SK-N-SH (cell line): ENCODE measurements around the gene ZHX3. TPM values are rescaled to one million over a fixed set of nuclear protein-coding genes. Genes with fewer than 3 reads are reported as not detected.

Source experiments
- CTCF ChIA-PET: fragments of 300-600, 350-600 bp; formaldehyde crosslinking; extraction: SDS; loops from one replicate; lab custom pipeline; 2021; lab: Yijun Ruan, JAX
- POLR2A ChIA-PET: fragments of 350-600 bp; sonication (Branson Sonifier 250); formaldehyde crosslinking; extraction: SDS; loops from one replicate; lab custom pipeline; 2020; ENCODE audit warnings: antibody characterized with exemption, inconsistent platforms; lab: Yijun Ruan, JAX
- DNase-seq: peaks from one replicate; pipeline ENCODE4 v3.0.0; 2012
- H2AFZ ChIP-seq: fragments of 200-600 bp; sonication (generic); 2 replicates; pipeline ENCODE4 v1.8.1; 2016; ENCODE audit warnings: antibody characterized with exemption, mild to moderate bottlenecking, low read depth
- H3F3A ChIP-seq: fragments of 200-600 bp; sonication (generic); replicated peaks from 2 replicates; pipeline ENCODE3; 2016; ENCODE audit warnings: antibody characterized with exemption, mild to moderate bottlenecking; ENCODE audit not compliant: insufficient read depth
- H3K27ac ChIP-seq, 2 experiments: fragments of 200-500 bp in 1 of 2; fragments of 200-600 bp in 1 of 2; sonication (Bioruptor generic) in 1 of 2; sonication (generic), shearing (Covaris generic) in 1 of 2; 2 replicates each; pipeline versions ENCODE4 v1.5.1 to v1.6.1; 2014 to 2016; ENCODE audit warnings: low read depth in 2 of 2, inconsistent platforms in 1 of 2, low read length in 1 of 2, mild to moderate bottlenecking in 1 of 2, mixed read lengths in 1 of 2
- H3K27me3 ChIP-seq: fragments of 200-600 bp; sonication (generic), shearing (Covaris generic); 2 replicates; pipeline ENCODE4 v1.6.1; 2016; ENCODE audit warnings: mixed run types; ENCODE audit not compliant: insufficient read depth
- H3K36me3 ChIP-seq, 2 experiments: fragments of 200-500 bp in 1 of 2; fragments of 200-600 bp in 1 of 2; sonication (Bioruptor generic) in 1 of 2; sonication (generic) in 1 of 2; replicated peaks in 1 of 2; 2 replicates each; pipeline versions ENCODE3 to v1.5.1; 2014 to 2016; ENCODE audit warnings: low read length in 1 of 2, mild to moderate bottlenecking in 1 of 2; ENCODE audit not compliant: insufficient read depth in 2 of 2, control insufficient read depth in 1 of 2
- H3K4me1 ChIP-seq, 2 experiments: fragments of 200-500 bp in 1 of 2; fragments of 200-600 bp in 1 of 2; sonication (Bioruptor generic) in 1 of 2; sonication (generic), shearing (Covaris generic) in 1 of 2; 2 replicates each; pipeline versions ENCODE4 v1.5.1 to v1.6.1; 2014 to 2016; ENCODE audit warnings: low read depth in 1 of 2, low read length in 1 of 2, mixed run types in 1 of 2; ENCODE audit not compliant: insufficient read depth in 2 of 2, control insufficient read depth in 1 of 2
- H3K4me2 ChIP-seq: fragments of 200-600 bp; sonication (generic), shearing (Covaris generic); 2 replicates; pipeline ENCODE4 v1.6.1; 2017; ENCODE audit warnings: mixed run types
- H3K4me3 ChIP-seq, 2 experiments: fragments of 200-500 bp in 1 of 2; fragments of 200-600 bp in 1 of 2; sonication (Bioruptor generic) in 1 of 2; sonication (generic), shearing (Covaris generic) in 1 of 2; 2 replicates each; pipeline versions ENCODE4 v1.5.1 to v1.8.1; 2014 to 2016; ENCODE audit warnings: low read depth in 2 of 2, inconsistent platforms in 1 of 2, low read length in 1 of 2, mild to moderate bottlenecking in 1 of 2, mixed read lengths in 1 of 2, moderate library complexity in 1 of 2
- H3K79me2 ChIP-seq: fragments of 200-600 bp; sonication (generic); 2 replicates; pipeline ENCODE4 v1.8.1; 2017; ENCODE audit warnings: mild to moderate bottlenecking; ENCODE audit not compliant: insufficient read depth
- H3K9ac ChIP-seq: fragments of 200-600 bp; sonication (generic); 2 replicates; pipeline ENCODE4 v1.6.1; 2017; ENCODE audit warnings: mixed run types
- H3K9me2 ChIP-seq: fragments of 200-600 bp; sonication (generic); 2 replicates; pipeline ENCODE4 v1.6.1; 2017; ENCODE audit warnings: mixed run types
- H3K9me3 ChIP-seq: fragments of 200-600 bp; sonication (generic); 2 replicates; pipeline ENCODE4 v1.6.1; 2017; ENCODE audit warnings: mixed run types, mild to moderate bottlenecking, moderate library complexity
- H4K20me1 ChIP-seq: fragments of 200-600 bp; sonication (generic); 2 replicates; pipeline ENCODE4 v1.6.1; 2017; ENCODE audit warnings: mild to moderate bottlenecking, mixed run types; ENCODE audit not compliant: insufficient read depth
- CHD2 ChIP-seq: fragments of 150-350 bp; IDR thresholded peaks from 2 replicates; pipeline ENCODE4 v1.6.1; 2018; ENCODE audit warnings: low read length; ENCODE audit not compliant: partially characterized antibody
- ELF1 ChIP-seq: IDR thresholded peaks from 2 replicates; pipeline ENCODE4 v1.4.0; 2012
- EP300 ChIP-seq, 2 experiments: IDR thresholded peaks; 2 replicates each; pipeline versions ENCODE4 v1.4.0 to v1.6.1; 2012; ENCODE audit warnings: borderline replicate concordance in 1 of 2, low read depth in 1 of 2, low read length in 1 of 2
- FOSL2 ChIP-seq: IDR thresholded peaks from 2 replicates; pipeline ENCODE4 v1.4.0; 2012; ENCODE audit warnings: low read depth, mild to moderate bottlenecking, moderate library complexity, borderline replicate concordance
- FOXM1 ChIP-seq: IDR thresholded peaks from 2 replicates; pipeline ENCODE4 v1.4.0; 2012; ENCODE audit warnings: low read depth, mild to moderate bottlenecking
- GATA2 ChIP-seq: sonication (generic); formaldehyde crosslinking; IDR thresholded peaks from 2 replicates; pipeline ENCODE4 v1.5.0; 2020; ENCODE audit warnings: mild to moderate bottlenecking, missing genetic modification reagents
- JUND ChIP-seq: IDR thresholded peaks from 2 replicates; pipeline ENCODE4 v1.4.0; 2012
- MAX ChIP-seq: IDR thresholded peaks from 2 replicates; pipeline ENCODE4 v1.4.0; 2012; ENCODE audit warnings: low read depth
- NFIC ChIP-seq: IDR thresholded peaks from 2 replicates; pipeline ENCODE4 v1.4.0; 2012; ENCODE audit warnings: borderline replicate concordance
- NRF1 ChIP-seq: IDR thresholded peaks from 2 replicates; pipeline ENCODE4 v1.6.1; 2012; ENCODE audit warnings: low read depth, mild to moderate bottlenecking, low read length
- RAD21 ChIP-seq: IDR thresholded peaks from 2 replicates; pipeline ENCODE4 v1.6.1; 2012; ENCODE audit warnings: mild to moderate bottlenecking, low read length
- RCOR1 ChIP-seq: fragments of 150-350 bp; IDR thresholded peaks from 2 replicates; pipeline ENCODE4 v1.6.1; 2017; ENCODE audit warnings: antibody characterized with exemption, low read length
- RFX5 ChIP-seq: IDR thresholded peaks from 2 replicates; pipeline ENCODE4 v1.6.1; 2012; ENCODE audit warnings: mild to moderate bottlenecking, improper control_type of control experiment, low read length
- RXRA ChIP-seq: IDR thresholded peaks from 2 replicates; pipeline ENCODE4 v1.4.0; 2012; ENCODE audit warnings: low read depth, mild to moderate bottlenecking, borderline replicate concordance
- SIN3A ChIP-seq: IDR thresholded peaks from 2 replicates; pipeline ENCODE4 v1.6.1; 2012; ENCODE audit warnings: low read depth, mild to moderate bottlenecking, low read length, moderate library complexity, borderline replicate concordance
- SMC3 ChIP-seq: IDR thresholded peaks from 2 replicates; pipeline ENCODE4 v1.6.1; 2012; ENCODE audit warnings: low read depth, low read length, improper control_type of control experiment
- TAF1 ChIP-seq: IDR thresholded peaks from 2 replicates; pipeline ENCODE4 v1.6.1; 2012; ENCODE audit warnings: low read depth, mild to moderate bottlenecking, low read length, moderate library complexity, borderline replicate concordance
- TCF12 ChIP-seq: IDR thresholded peaks from 2 replicates; pipeline ENCODE4 v1.4.0; 2012
- TEAD4 ChIP-seq: IDR thresholded peaks from 2 replicates; pipeline ENCODE4 v1.4.0; 2012; ENCODE audit warnings: mild to moderate bottlenecking, borderline replicate concordance; ENCODE audit not compliant: insufficient read depth
- USF2 ChIP-seq: fragments of 150-350 bp; IDR thresholded peaks from 2 replicates; pipeline ENCODE4 v1.6.1; 2017; ENCODE audit warnings: antibody characterized with exemption, low read length, low read depth, borderline replicate concordance
- YY1 ChIP-seq: IDR thresholded peaks from 2 replicates; pipeline ENCODE4 v1.4.0; 2012; ENCODE audit warnings: low read depth, mild to moderate bottlenecking
- WGBS: methylation state at CpG from one replicate; pipeline ENCODE4 v1.1.6; 2017; ENCODE audit warnings: low lambda C conversion rate; 5-methylcytosine and 5-hydroxymethylcytosine counted together
- polyA plus RNA-seq, 3 experiments: library from polyadenylated mRNA; depleted of rRNA; stranded (reverse); fragments of >200 nt; gene quantifications; 2 replicates each; pipeline ENCODE4 v1.2.3, GENCODE V29; 2012
- TF ChIP-seq, protein P1 (sequence below): IDR thresholded peaks from 2 replicates; pipeline ENCODE4 v1.4.0; 2012; ENCODE audit warnings: low read depth, borderline replicate concordance
- TF ChIP-seq, protein P2 (sequence below): IDR thresholded peaks from 2 replicates; pipeline ENCODE4 v1.6.1; 2012; ENCODE audit warnings: mild to moderate bottlenecking, low read depth, low read length, moderate library complexity

ZHX3 gene
- polyA plus RNA-seq, 1 of the 3 experiments (the other 2 are of a cell fraction), result 6.0 TPM

- H3K79me2 ChIP-seq, result no peaks in the 10 kb centered on the region
- H3K9me2 ChIP-seq, result no peaks in the 10 kb centered on the region
- no peaks in the 10 kb centered on the region for H3K9me3 ChIP-seq
- TF ChIP-seq ELF1, result no peak
- no peak for TF ChIP-seq GATA2 (CRISPR knock-in tag)
- TF ChIP-seq NFIC, result no peak
- TF ChIP-seq SIN3A, result no peak
- no peak for TF ChIP-seq RCOR1
- TF ChIP-seq RAD21, result no peak
- TF ChIP-seq RXRA, result no peak
- no peak for TF ChIP-seq EP300 (IDR thresholded peaks at IDR 0.05; ENCODE audit: borderline replicate concordance in 1 of 2, low read depth in 1 of 2, low read length in 1 of 2)
- no peak for TF ChIP-seq TEAD4
- no peak for TF ChIP-seq FOSL2
- TF ChIP-seq FOXM1, result no peak
- no peak for TF ChIP-seq JUND
- no peak for TF ChIP-seq TCF12
- no peak for TF ChIP-seq TAF1
- no peak for TF ChIP-seq SMC3
- TF ChIP-seq, protein P1, sequence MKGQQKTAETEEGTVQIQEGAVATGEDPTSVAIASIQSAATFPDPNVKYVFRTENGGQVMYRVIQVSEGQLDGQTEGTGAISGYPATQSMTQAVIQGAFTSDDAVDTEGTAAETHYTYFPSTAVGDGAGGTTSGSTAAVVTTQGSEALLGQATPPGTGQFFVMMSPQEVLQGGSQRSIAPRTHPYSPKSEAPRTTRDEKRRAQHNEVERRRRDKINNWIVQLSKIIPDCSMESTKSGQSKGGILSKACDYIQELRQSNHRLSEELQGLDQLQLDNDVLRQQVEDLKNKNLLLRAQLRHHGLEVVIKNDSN, result no peak
- TF ChIP-seq USF2, result no peak
- TF ChIP-seq, all 33 proteins: peak for 0
- no peak overlapping the region for H3K9ac ChIP-seq
- ChIA-PET CTCF (interaction anchor here (1.1 to 8.1 kb wide), 3 partner anchors 11 to 50 kb away, joined by 5 to 55 read pairs (median 6); partner anchors contain the start of gene LPIN3), POLR2A (no interaction called here)
- no peak for DNase-seq
- no peaks in the 10 kb centered on the region for H3F3A ChIP-seq
- no peak overlapping the region; a peak in 1 of 4 replicates for H3K27ac ChIP-seq
- H2AFZ ChIP-seq, result no peak overlapping the region
- H3K27me3 ChIP-seq, result peaks cover 16% of the 10 kb centered on the region
- H3K4me3 ChIP-seq, result no peak overlapping the region
- H3K36me3 ChIP-seq, result no peaks in the 10 kb centered on the region
- H4K20me1 ChIP-seq, result no peaks in the 10 kb centered on the region
- H3K4me2 ChIP-seq, result no peak overlapping the region
- H3K4me1 ChIP-seq, result peaks cover 0 to 13% of the 10 kb centered on the region in 2 experiments; a peak in 1 of 4 replicates
- 72% methylated on average over 7 of the region's 22 CpGs for WGBS
These were observed 43.6 kb upstream of the ZHX3 start for GRCh38 chr20:41360831-41361756.

DNA sequence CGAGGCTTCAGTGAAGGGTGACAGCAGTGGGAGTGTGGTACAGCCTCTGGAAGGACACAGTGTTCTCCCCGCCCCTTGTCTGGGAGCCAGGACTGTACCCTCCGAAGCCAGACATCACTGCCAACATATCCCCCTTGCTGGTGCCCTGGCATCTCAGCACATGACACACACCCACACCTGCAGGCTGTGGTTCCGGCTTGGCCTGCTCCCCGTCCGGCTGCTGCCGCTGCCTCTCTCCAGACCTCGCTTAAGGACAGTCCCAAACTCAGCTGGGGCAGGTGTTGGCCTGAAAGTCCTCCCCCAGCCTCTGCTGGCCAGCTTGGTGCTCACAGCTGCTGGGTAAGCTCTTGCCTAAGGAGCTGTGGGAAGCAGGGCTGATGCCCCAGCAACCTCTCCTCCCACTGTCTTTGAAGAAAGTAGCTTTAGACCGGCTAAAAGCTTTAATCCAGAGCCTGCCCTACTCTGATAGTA lies 42.0 kb upstream of the ZHX3 start:
- Histone ChIP-seq H3K9me3 (no peaks in the 10 kb centered on the region), H3K9ac (no peak overlapping the region), H3K9me2 (no peaks in the 10 kb centered on the region), H4K20me1 (no peaks in the 10 kb centered on the region), H3K27me3 (peaks cover 1% of the 10 kb centered on the region; the same call in 1 of the 2 replicates), H3K36me3 (no peaks in the 10 kb centered on the region), H3K4me3 (no peak overlapping the region), H3F3A (no peaks in the 10 kb centered on the region), H3K79me2 (no peaks in the 10 kb centered on the region), H3K4me1 (peaks cover 0 to 13% of the 10 kb centered on the region in 2 experiments; a peak in 1 of 4 replicates), H3K4me2 (no peak overlapping the region), H3K27ac (no peak overlapping the region), H2AFZ (no peak overlapping the region)
- DNase-seq, result no peak
- POLR2A ChIA-PET, result no interaction called here
- WGBS, result 85% methylated on average over 6 of the region's 9 CpGs
- CTCF ChIA-PET, result interaction anchor here (1.1 to 8.1 kb wide), 4 partner anchors 9 to 391 kb away, joined by 3 to 55 read pairs (median 4); partner anchors contain the start of gene LPIN3
- TF ChIP-seq RFX5 (no peak), MAX (no peak), YY1 (no peak), NRF1 (no peak), FOSL2 (no peak), CHD2 (no peak)
- TF ChIP-seq, protein P2, sequence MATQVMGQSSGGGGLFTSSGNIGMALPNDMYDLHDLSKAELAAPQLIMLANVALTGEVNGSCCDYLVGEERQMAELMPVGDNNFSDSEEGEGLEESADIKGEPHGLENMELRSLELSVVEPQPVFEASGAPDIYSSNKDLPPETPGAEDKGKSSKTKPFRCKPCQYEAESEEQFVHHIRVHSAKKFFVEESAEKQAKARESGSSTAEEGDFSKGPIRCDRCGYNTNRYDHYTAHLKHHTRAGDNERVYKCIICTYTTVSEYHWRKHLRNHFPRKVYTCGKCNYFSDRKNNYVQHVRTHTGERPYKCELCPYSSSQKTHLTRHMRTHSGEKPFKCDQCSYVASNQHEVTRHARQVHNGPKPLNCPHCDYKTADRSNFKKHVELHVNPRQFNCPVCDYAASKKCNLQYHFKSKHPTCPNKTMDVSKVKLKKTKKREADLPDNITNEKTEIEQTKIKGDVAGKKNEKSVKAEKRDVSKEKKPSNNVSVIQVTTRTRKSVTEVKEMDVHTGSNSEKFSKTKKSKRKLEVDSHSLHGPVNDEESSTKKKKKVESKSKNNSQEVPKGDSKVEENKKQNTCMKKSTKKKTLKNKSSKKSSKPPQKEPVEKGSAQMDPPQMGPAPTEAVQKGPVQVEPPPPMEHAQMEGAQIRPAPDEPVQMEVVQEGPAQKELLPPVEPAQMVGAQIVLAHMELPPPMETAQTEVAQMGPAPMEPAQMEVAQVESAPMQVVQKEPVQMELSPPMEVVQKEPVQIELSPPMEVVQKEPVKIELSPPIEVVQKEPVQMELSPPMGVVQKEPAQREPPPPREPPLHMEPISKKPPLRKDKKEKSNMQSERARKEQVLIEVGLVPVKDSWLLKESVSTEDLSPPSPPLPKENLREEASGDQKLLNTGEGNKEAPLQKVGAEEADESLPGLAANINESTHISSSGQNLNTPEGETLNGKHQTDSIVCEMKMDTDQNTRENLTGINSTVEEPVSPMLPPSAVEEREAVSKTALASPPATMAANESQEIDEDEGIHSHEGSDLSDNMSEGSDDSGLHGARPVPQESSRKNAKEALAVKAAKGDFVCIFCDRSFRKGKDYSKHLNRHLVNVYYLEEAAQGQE, result no peak
